Stimulated activated CD8-positive, alpha-beta memory T cell treated with anti-CD3 and anti-CD28 coated beads, Interleukin-7, amount 100 ng/mL, for 48 hours (primary cell): Measurements from ENCODE around the gene CCT6B.
"Not testable (repeated sequence)": the region's sequence is repeated elsewhere in the genome, so short reads cannot be mapped to it uniquely, and the experiment has no call there.

Source experiments
- DNase-seq, 2 donors: peaks; one replicate each; pipeline ENCODE4 v3.0.0-alpha.2; 2020; ENCODE audit warnings: low read depth in 1 of 2; ENCODE audit errors: extremely low read depth in 1 of 2

Gene CCT6B

GRCh38 chr17:34961093-34961911 is at the start of gene CCT6B, which contains the start of gene ZNF830:
Gene CCT6B (minus strand): TSS chr17:34961460. CDS start chr17:34961393, 67 bp downstream.
Gene ZNF830 (plus strand): TSS chr17:34961540. CDS start chr17:34961567, 27 bp downstream.
- peak; percentile 71 to 88 for DNase-seq

- DNase-seq: no peak
Measured at GRCh38 chr17:35010093-35010492, 48.8 kb upstream of the CCT6B start.

DNA sequence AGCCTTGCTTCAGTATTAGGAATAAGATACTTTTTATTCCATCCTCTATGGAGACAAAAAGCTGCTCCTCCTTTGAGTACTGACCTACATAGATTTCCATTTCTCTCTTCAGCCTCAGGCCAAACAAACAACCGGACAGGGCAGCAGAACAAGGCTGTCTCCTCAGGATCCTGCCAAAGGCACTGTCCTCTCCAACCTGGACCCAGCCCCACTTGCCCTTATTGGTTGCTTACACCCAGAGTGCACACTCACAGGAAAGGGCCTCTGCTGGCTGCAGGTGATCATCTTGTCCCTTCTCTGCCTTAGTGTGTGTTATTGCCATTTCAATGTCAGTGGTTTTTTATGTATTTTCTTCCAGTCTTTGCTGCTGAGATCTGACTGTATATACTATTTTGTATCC is 45.7 kb upstream of the CCT6B start:
- DNase-seq: no peak

DNA sequence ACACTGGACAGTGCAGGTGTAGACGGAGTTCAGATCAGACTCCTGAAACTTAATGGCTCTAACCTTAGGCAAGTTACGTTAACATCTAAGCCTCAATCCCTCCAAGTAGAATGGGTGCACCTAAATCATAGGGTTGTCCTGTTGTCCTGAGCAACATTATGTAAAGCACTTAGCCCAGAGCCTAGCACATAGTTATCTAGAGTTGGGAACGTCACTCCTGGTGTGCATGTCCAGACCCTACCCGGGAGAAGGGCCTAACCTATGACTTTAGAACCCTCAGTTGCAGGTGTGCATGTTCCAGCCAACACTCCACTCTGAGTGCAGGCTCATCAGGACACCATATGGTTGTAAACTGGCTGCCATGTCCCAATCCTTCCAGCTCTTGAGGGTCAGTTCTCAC is 45.1 kb upstream of the CCT6B start:
- no peak for DNase-seq

DNA sequence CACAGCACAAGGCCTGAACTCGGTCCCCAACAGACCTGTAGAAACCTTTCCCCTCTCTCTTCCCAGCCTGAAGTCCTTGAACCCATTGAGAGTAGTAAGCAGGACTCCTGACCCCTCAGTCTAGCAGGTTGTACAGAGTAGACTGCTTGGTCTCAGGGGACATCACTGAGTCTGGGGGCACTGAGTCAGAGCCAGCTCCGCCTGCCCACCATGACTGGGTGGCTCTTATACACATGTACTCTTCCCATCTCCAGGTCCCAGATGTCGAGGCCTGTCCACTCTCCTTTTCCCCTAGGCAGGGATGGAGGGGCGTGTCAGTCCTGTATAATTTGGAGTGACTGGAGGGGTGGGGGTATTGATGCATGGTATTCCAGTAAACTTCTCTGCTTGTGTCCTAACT is 42.5 kb upstream of the CCT6B start:
- DNase-seq: no peak

DNA sequence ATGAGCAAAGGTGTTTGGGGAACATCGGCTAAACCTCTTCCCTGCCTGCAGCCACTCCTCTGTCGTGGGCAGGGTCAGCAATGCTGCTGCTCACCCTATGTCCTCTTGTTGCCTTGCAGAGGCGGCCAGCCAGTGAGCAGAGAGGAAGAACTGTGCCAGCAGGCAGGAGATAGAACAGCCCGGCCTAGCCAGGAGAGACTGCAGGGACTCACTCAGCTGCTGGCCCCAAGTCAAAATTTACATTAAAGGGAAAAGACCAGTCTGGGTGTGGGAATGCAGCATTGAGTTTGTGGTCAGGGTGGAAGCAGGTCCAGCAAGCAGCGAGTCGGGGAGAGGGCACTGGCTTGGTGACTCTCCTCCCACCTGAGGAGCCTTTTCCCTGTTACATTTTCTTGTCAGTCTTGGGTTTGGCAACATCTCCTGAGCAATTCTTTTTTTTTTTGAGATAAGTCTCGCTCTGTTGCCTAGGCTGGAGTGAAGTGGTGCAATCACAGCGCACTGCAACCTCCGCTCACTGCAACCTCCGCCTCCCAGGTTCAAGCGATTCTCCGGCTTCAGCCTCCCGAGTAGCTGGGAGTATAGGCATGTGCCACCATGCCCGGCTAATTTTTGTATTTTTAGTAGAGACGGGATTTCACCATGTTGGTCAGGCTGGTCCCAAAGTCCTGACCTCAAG is 41.8 kb upstream of the CCT6B start:
- DNase-seq: no peak

DNA sequence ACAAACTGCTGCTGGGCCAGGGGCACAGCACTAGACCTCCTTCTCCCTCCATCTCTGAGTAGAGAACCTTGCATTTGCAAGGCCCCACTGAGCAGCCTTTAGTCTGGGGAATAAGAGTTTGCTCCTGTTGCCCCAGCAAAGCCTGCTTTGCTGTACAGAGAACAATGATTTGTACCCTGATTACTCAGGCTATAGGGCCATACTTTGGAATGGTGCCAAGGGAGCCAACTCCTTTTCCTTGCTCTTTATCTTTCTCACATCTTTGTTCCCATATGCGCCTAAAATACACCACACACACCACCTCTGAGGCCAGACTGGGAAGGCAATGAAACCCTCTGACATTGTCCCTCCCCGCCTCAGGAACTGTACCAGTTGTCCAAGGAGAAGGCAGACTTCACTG is 40.3 kb upstream of the CCT6B start:
- no peak for DNase-seq

- DNase-seq: not testable (repeated sequence)
Measured at GRCh38 chr17:35000965-35001364, 39.7 kb upstream of the CCT6B start.

DNA sequence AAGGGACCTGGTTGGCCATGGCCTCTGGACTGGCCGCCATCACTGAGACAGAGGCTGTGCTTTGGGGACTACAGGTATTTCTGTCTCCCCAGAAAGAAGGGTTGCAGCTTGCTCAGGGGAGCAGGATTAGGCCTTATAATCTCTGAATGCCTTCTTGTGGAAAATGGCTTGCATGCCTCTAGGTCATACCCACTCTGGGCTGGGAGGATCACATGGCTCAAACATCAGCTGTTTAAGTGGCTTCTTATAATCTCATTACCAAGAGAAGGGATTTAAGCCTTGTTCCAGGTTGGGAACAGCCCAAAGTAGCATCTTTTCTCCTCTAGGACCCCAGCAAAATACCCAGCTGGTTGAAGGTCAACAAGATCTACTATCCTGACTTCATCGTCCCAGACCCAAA is 38.2 kb upstream of the CCT6B start:
- DNase-seq: no peak

DNA sequence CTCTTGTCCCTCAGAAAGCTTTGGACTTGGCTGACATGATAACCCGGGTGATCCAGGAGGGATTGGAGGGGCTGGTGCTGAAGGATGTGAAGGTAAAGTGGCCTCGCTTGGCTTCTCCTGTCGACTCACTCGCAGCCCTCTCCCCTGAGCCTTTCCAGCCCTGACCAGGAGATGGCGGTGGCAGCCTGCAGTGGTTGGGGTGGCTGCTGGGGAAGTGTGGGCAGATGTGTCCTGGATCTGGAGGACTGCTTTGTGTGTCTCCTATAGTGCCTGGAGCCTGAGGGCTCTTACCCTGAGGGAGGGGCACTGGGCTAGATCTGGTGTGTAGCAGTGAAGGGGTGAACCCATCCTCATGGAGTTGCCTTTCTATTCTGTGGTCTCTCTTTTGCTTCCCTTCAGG is 36.9 kb upstream of the CCT6B start:
- DNase-seq: peak; percentile 52 to 63

DNA sequence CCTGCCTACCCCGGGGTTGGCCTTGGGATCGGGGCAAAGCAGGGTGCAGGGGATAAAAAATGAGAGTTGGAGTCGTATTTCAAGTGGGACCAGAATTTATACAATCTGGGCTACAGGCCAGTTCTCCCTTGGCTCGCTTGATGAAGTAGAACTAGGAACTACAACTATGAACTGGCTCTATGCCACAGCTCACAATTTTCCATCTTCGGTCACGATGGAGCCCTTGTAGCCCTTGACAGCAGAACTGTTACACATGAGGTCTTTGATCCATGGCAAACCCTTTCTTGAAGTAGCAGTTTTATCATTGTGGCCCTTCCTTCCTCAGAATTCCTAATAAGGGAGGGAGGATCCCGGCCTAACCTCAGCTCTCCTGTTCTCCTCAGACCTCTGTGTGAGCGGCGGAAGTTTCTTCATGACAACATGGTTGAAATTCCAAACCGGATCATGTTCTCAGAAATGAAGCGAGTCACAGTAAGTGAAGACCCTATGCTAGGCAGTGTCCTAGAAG is 36.1 kb upstream of the CCT6B start:
- DNase-seq: no peak

GRCh38 chr17:34996422-34997285 is 35.4 kb upstream of the CCT6B start:
- no peak for DNase-seq

DNA sequence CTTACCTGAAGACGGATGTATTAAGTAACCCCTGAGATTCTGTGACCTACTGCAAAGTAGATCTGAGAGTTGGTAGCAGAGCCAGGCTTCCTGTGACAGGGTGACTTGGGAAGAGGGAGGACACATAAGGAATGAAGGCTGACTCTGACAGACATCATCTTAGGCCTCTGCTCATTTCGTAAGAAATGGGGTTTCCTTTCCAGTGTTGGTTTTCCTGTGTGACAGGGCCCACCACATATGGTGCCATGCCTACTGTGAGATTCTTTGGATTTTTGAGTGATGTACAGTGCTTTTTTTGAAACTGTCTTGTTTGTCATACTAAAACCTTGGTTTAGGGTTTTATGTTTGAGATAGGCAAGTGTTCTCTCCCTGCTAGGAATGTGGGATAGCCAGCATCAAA is 31.8 kb upstream of the CCT6B start:
- DNase-seq: no peak

DNA sequence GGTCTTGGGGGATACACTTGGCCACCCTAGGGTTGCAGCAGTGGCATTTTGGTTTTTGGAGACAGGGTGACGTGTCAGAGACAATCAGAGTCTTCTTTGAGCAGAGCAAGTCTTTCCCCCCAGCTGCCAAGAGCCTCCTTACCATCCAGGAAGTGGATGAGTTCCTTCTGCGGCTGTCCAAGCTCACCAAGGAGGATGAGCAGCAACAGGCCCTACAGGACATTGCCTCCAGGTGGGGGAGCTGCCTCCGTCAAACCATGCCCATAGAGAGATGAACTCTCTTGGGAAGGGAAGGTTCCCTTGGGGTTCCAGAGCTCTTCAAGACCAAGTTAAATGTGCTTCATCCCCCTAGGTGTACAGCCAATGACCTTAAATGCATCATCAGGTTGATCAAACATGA is 30.3 kb upstream of the CCT6B start:
- no peak for DNase-seq

DNA sequence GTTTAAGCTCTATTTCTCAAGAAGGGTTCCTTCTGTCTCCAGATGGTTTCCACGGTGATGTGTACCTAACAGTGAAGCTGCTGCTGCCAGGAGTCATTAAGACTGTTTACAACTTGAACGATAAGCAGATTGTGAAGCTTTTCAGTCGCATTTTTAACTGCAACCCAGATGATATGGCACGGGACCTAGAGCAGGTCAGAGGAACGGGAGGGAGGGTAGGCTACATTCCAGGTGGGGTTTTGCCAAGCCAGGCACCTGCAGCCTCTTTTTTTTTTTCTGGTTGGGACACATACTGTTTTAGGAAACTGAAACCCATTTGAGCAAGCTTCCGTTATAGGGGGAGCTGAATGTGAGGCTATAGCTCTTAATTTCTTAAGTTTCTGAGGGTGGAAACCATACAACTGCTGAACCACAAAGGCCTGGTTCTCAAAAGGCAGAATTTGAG is 29.7 kb upstream of the CCT6B start:
- DNase-seq: no peak

- no peak for DNase-seq
Measured at GRCh38 chr17:34989473-34989872, 28.2 kb upstream of the CCT6B start.

GRCh38 chr17:34988644-34989043 is 27.4 kb upstream of the CCT6B start:
- no peak for DNase-seq

DNA sequence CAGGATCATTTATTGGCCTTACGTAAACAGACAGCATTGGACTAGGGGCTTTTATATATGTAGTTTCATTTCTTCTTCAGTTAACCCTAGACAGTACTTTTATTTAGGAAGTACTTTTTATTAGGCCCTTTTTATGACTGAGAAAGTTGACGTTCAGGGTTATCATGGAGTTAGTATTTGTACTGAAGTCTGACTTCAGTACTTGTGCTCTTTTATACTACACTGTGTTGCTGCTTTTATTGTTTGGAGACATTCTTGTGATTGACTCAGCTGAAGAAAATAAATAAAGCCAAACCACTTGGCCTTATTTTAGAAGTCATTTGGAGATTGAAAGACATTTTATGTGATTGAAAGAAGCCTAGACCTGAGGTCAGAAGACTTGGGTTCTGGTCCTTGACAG is 26.0 kb upstream of the CCT6B start:
- no peak for DNase-seq

- no peak for DNase-seq
Measured at GRCh38 chr17:34981538-34982241, 20.4 kb upstream of the CCT6B start.
